ENCODE data around the gene RPS10.
A peak's percentile ranks its signal among the peaks of the same experiment; 100 is the strongest.

Gene RPS10

DNA sequence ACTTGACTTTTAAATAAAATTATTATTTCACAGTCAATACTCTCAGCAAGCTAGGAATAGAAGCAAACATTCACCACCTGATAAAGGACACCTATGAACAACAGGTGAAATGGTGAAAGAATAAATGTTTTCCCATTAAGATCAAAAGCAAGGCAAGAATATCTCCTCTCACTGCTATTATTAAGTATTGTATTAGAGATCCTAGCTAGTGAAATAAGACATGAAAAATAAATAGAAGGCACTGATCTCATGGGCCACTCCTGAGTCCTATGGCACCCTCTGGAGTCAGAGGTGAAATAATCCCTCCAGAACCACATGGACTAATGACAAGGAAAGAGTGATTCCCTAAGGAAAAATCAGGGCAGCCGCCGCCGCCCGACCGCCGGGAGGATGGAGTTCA lies 29.4 kb downstream of the RPS10 start:
- Histone ChIP-seq H3K79me2 (ENCODE audit: insufficient read depth, low read length) (peaks cover 7% of the 10 kb centered on the region), H2AFZ (ENCODE audit: low read length) (no peak overlapping the region), H3K4me2 (ENCODE audit: low read depth, low read length, poor library complexity, severe bottlenecking) (no peak overlapping the region), H3K27me3 (ENCODE audit: insufficient read depth, low read length, poor library complexity, severe bottlenecking) (no peaks in the 10 kb centered on the region), H3K4me1 (ENCODE audit: insufficient read depth, low read length, poor library complexity, severe bottlenecking) (peaks cover 4% of the 10 kb centered on the region), H3K36me3 (ENCODE audit: insufficient read depth, low read length) (no peaks in the 10 kb centered on the region), H3K4me3 (ENCODE audit: low read length, poor library complexity, severe bottlenecking) (no peak overlapping the region), H4K20me1 (ENCODE audit: insufficient read depth, low read length, poor library complexity, severe bottlenecking) (no peaks in the 10 kb centered on the region), H3K9me2 (replicated peaks; ENCODE audit: low read depth, low read length) (no peaks in the 10 kb centered on the region), H3F3A (ENCODE audit: low read depth) (no peaks in the 10 kb centered on the region), H3K9me3 (ENCODE audit: insufficient read depth, low read depth, low read length) (0 out of 2 replicates have a peak, but pooled peaks cover 3% of the 10 kb centered on the region), H3K9ac (ENCODE audit: low read depth, low read length, poor library complexity, severe bottlenecking) (no peak overlapping the region)
- TF ChIP-seq, protein P1, sequence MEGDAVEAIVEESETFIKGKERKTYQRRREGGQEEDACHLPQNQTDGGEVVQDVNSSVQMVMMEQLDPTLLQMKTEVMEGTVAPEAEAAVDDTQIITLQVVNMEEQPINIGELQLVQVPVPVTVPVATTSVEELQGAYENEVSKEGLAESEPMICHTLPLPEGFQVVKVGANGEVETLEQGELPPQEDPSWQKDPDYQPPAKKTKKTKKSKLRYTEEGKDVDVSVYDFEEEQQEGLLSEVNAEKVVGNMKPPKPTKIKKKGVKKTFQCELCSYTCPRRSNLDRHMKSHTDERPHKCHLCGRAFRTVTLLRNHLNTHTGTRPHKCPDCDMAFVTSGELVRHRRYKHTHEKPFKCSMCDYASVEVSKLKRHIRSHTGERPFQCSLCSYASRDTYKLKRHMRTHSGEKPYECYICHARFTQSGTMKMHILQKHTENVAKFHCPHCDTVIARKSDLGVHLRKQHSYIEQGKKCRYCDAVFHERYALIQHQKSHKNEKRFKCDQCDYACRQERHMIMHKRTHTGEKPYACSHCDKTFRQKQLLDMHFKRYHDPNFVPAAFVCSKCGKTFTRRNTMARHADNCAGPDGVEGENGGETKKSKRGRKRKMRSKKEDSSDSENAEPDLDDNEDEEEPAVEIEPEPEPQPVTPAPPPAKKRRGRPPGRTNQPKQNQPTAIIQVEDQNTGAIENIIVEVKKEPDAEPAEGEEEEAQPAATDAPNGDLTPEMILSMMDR (conservative IDR thresholded peaks at IDR 0.05; ENCODE audit: low read length): no peak
- no peak for TF ChIP-seq EZH2phosphoT487 (IDR thresholded peaks at IDR 0.05; ENCODE audit: borderline replicate concordance)

DNA sequence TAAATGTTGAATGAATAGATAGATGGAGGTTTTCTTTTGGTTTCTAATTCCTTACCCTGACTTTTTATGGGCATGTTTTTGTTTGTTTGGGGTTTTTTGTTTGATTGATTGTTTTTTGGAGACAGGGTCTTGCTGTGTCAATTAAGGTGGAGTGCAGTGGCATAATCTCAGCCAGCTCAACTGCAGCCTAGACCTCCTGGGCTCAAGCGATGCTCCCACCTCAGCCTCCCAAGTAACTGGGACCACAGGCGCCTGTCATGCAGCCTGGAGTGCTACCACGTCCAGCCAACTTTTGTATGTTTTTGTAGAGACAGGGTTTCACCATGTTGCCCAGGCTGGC lies 31.9 kb downstream of the RPS10 start:
- Histone ChIP-seq H3K79me2 (ENCODE audit: insufficient read depth, low read length) (peaks cover 33% of the 10 kb centered on the region), H3K4me1 (ENCODE audit: insufficient read depth, low read length, poor library complexity, severe bottlenecking) (peaks cover 17% of the 10 kb centered on the region), H3K4me3 (ENCODE audit: low read length, poor library complexity, severe bottlenecking) (peak overlapping the region; percentile 87), H3K4me2 (ENCODE audit: low read depth, low read length, poor library complexity, severe bottlenecking) (peak overlapping the region; percentile 91), H2AFZ (ENCODE audit: low read length) (no peak overlapping the region), H4K20me1 (ENCODE audit: insufficient read depth, low read length, poor library complexity, severe bottlenecking) (peaks cover 10% of the 10 kb centered on the region), H3K36me3 (ENCODE audit: insufficient read depth, low read length) (no peaks in the 10 kb centered on the region), H3K27me3 (ENCODE audit: insufficient read depth, low read length, poor library complexity, severe bottlenecking) (no peaks in the 10 kb centered on the region), H3F3A (ENCODE audit: low read depth) (no peaks in the 10 kb centered on the region), H3K9me2 (replicated peaks; ENCODE audit: low read depth, low read length) (no peaks in the 10 kb centered on the region), H3K9me3 (ENCODE audit: insufficient read depth, low read depth, low read length) (0 out of 2 replicates have a peak, but pooled peaks cover 3% of the 10 kb centered on the region), H3K9ac (ENCODE audit: low read depth, low read length, poor library complexity, severe bottlenecking) (no peak overlapping the region)
- TF ChIP-seq, protein P1 (conservative IDR thresholded peaks at IDR 0.05; ENCODE audit: low read length): no peak
- TF ChIP-seq EZH2phosphoT487 (IDR thresholded peaks at IDR 0.05; ENCODE audit: borderline replicate concordance): no peak

DNA sequence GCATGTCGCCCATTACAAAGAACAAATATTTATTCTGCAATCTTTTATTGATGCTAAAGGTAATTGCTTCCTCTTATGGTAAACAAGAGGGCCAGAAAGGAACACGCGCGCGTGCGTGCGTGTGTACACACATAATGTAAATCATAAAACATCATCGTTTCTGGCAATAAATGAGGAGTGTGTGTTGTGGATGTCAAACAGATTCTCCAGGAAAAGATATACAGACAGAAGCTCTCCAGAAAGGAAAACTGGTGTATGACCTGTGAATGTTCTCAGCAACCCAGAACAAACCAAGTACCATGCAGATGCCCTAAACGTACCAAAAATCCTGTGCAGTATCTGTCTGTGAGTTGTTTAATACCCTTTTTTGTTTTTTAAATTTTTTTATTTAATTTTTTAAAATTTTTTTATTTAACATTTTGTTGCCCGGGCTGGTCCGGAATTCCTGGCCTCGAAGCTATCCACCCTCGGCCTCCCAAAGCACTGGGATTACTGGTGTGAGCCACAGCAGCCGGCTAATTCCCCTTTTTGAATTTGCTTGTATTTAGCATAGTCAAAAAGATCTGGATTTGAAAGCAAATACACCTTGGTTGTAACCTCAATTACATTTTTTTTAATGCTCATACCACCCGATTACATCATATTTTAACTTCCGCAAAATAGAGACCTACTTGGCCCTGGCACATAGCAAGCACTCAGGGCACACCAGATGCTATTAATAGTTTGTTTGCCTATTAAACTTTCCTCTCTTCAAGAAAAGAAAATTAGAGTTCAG lies 32.5 kb downstream of the RPS10 start:
- peaks cover 22% of the 10 kb centered on the region for H3K4me1 ChIP-seq (ENCODE audit: insufficient read depth, low read length, poor library complexity, severe bottlenecking)
- no peaks in the 10 kb centered on the region for H3K27me3 ChIP-seq (ENCODE audit: insufficient read depth, low read length, poor library complexity, severe bottlenecking)
- H3K9ac ChIP-seq (ENCODE audit: low read depth, low read length, poor library complexity, severe bottlenecking): peak overlapping the region; percentile 68
- peak overlapping the region; percentile 91 for H3K4me2 ChIP-seq (ENCODE audit: low read depth, low read length, poor library complexity, severe bottlenecking)
- peaks cover 10% of the 10 kb centered on the region for H4K20me1 ChIP-seq (ENCODE audit: insufficient read depth, low read length, poor library complexity, severe bottlenecking)
- peak overlapping the region; percentile 87 for H3K4me3 ChIP-seq (ENCODE audit: low read length, poor library complexity, severe bottlenecking)
- peak overlapping the region; percentile 99 for H2AFZ ChIP-seq (ENCODE audit: low read length)
- H3K79me2 ChIP-seq (ENCODE audit: insufficient read depth, low read length): peaks cover 39% of the 10 kb centered on the region
- TF ChIP-seq, protein P1 (conservative IDR thresholded peaks at IDR 0.05; ENCODE audit: low read length): no peak
- no peak for TF ChIP-seq EZH2phosphoT487 (IDR thresholded peaks at IDR 0.05; ENCODE audit: borderline replicate concordance)
- no peaks in the 10 kb centered on the region for H3K9me2 ChIP-seq (replicated peaks; ENCODE audit: low read depth, low read length)
- H3K9me3 ChIP-seq (ENCODE audit: insufficient read depth, low read depth, low read length): 0 out of 2 replicates have a peak, but pooled peaks cover 3% of the 10 kb centered on the region
- no peaks in the 10 kb centered on the region for H3K36me3 ChIP-seq (ENCODE audit: insufficient read depth, low read length)
- no peaks in the 10 kb centered on the region for H3F3A ChIP-seq (ENCODE audit: low read depth)

Data from Loucy (cell line).